Sigmoid colon (tissue), 4 donors: ENCODE results near the gene PRDX5.

Source experiments
- POLR2A ChIP-seq, 2 donors: fragments of 450-650 bp; IDR thresholded peaks; one replicate each; pipeline ENCODE4 v1.6.1; 2016; ENCODE audit warnings: antibody characterized with exemption in 2 of 2, mild to moderate bottlenecking in 2 of 2, moderate library complexity in 2 of 2
- POLR2AphosphoS5 ChIP-seq, 4 donors: sonication (generic); formaldehyde crosslinking; IDR thresholded peaks; one replicate each; pipeline ENCODE4 v1.6.1; 2017; ENCODE audit warnings: antibody characterized with exemption in 4 of 4
- TF ChIP-seq, protein P1 (sequence below), 4 experiments: fragments of 450-650 bp in 3 of 4; fragments of 200-600 bp in 1 of 4; IDR thresholded peaks; one replicate each; pipeline ENCODE4 v1.5.1; 2016 to 2019; ENCODE audit warnings: antibody characterized with exemption in 4 of 4, mild to moderate bottlenecking in 3 of 4, moderate library complexity in 2 of 4

DNA sequence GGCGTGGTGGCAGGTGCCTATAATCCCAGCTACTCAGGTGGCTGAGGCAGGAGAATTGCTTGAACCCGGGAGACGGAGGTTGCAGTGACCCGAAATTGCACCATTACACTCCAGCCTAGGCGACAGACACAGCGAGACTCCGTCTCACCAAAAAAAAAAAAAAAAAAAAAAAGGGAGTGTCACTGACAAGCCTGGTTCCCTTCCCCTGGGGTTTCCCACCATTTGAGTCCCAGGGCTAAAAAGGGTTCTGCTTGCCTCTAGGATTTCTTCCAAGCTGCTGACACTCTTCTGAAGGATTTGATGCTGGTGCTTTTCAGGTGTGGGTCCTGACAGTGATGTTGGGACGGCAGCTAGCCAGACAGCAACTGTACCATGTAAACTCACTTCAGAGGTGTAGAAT lies 20.8 kb downstream of the PRDX5 start:
- TF ChIP-seq POLR2AphosphoS5 (IDR thresholded peaks at IDR 0.05) (no peak), POLR2A (IDR thresholded peaks at IDR 0.05) (no peak)
- TF ChIP-seq, protein P1, sequence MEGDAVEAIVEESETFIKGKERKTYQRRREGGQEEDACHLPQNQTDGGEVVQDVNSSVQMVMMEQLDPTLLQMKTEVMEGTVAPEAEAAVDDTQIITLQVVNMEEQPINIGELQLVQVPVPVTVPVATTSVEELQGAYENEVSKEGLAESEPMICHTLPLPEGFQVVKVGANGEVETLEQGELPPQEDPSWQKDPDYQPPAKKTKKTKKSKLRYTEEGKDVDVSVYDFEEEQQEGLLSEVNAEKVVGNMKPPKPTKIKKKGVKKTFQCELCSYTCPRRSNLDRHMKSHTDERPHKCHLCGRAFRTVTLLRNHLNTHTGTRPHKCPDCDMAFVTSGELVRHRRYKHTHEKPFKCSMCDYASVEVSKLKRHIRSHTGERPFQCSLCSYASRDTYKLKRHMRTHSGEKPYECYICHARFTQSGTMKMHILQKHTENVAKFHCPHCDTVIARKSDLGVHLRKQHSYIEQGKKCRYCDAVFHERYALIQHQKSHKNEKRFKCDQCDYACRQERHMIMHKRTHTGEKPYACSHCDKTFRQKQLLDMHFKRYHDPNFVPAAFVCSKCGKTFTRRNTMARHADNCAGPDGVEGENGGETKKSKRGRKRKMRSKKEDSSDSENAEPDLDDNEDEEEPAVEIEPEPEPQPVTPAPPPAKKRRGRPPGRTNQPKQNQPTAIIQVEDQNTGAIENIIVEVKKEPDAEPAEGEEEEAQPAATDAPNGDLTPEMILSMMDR (IDR thresholded peaks at IDR 0.05) = no peak
